ENCODE results near the gene KCNT1.

KCNT1 gene

GRCh38 chr9:135703726-135704125 is 1.7 kb downstream of the KCNT1 start:
- H3K4me3 ChIP-seq (ENCODE audit: low read depth, low read length), result no peak overlapping the region
- TF ChIP-seq, protein P1, sequence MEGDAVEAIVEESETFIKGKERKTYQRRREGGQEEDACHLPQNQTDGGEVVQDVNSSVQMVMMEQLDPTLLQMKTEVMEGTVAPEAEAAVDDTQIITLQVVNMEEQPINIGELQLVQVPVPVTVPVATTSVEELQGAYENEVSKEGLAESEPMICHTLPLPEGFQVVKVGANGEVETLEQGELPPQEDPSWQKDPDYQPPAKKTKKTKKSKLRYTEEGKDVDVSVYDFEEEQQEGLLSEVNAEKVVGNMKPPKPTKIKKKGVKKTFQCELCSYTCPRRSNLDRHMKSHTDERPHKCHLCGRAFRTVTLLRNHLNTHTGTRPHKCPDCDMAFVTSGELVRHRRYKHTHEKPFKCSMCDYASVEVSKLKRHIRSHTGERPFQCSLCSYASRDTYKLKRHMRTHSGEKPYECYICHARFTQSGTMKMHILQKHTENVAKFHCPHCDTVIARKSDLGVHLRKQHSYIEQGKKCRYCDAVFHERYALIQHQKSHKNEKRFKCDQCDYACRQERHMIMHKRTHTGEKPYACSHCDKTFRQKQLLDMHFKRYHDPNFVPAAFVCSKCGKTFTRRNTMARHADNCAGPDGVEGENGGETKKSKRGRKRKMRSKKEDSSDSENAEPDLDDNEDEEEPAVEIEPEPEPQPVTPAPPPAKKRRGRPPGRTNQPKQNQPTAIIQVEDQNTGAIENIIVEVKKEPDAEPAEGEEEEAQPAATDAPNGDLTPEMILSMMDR (IDR thresholded peaks at IDR 0.05; ENCODE audit: low read depth, low read length, missing control alignments), result no peak
- in situ Hi-C loops (cut with HindIII; ENCODE audit: low sequenced_read_pairs), result no loop called here

DNA sequence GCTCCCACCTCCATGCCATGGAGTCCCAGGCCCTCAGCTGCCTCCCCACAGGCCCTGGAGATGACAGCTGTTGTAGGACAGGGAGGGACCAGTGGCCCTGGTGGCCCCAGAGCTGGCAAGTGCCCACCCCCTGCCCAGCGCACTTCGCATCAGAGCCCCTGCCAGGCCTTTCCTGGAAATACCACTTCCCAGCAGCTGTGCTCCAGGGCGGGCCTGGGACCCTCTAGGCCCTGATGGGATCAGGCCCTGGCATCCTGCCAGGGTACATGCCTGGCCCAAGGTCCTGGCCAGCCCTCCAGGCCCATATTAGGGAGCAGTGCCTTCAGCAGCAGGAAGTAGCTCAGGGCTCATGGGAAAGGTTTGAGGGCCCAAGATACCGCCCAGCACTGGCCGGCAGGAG is 2.5 kb downstream of the KCNT1 start:
- no peak for DNase-seq (ENCODE audit: low read depth)
- TF ChIP-seq, protein P1 (IDR thresholded peaks at IDR 0.05; ENCODE audit: low read depth, low read length, missing control alignments), result no peak
- in situ Hi-C loops (cut with HindIII; ENCODE audit: low sequenced_read_pairs), result no loop called here

More at GRCh38 chr9:135703726-135704125, 1.7 kb downstream of the KCNT1 start:
- DNase-seq (ENCODE audit: low read depth), result no peak

GRCh38 chr9:135705376-135705775 is 3.4 kb downstream of the KCNT1 start:
- TF ChIP-seq, protein P1 (IDR thresholded peaks at IDR 0.05; ENCODE audit: low read depth, low read length, missing control alignments), result no peak
- DNase-seq (ENCODE audit: low read depth), result no peak
- in situ Hi-C loops (cut with HindIII; ENCODE audit: low sequenced_read_pairs), result no loop called here
- no peak overlapping the region for H3K4me3 ChIP-seq (ENCODE audit: low read depth, low read length)

More for the DNA sequence above, 2.5 kb downstream of the KCNT1 start:
- no peak overlapping the region for H3K4me3 ChIP-seq (ENCODE audit: low read depth, low read length)

GRCh38 chr9:135706288-135706687 is 4.3 kb downstream of the KCNT1 start:
- H3K4me3 ChIP-seq (ENCODE audit: low read depth, low read length), result no peak overlapping the region
- TF ChIP-seq, protein P1 (IDR thresholded peaks at IDR 0.05; ENCODE audit: low read depth, low read length, missing control alignments), result no peak
- no peak for DNase-seq (ENCODE audit: low read depth)
- in situ Hi-C loops (cut with HindIII; ENCODE audit: low sequenced_read_pairs), result no loop called here

DNA sequence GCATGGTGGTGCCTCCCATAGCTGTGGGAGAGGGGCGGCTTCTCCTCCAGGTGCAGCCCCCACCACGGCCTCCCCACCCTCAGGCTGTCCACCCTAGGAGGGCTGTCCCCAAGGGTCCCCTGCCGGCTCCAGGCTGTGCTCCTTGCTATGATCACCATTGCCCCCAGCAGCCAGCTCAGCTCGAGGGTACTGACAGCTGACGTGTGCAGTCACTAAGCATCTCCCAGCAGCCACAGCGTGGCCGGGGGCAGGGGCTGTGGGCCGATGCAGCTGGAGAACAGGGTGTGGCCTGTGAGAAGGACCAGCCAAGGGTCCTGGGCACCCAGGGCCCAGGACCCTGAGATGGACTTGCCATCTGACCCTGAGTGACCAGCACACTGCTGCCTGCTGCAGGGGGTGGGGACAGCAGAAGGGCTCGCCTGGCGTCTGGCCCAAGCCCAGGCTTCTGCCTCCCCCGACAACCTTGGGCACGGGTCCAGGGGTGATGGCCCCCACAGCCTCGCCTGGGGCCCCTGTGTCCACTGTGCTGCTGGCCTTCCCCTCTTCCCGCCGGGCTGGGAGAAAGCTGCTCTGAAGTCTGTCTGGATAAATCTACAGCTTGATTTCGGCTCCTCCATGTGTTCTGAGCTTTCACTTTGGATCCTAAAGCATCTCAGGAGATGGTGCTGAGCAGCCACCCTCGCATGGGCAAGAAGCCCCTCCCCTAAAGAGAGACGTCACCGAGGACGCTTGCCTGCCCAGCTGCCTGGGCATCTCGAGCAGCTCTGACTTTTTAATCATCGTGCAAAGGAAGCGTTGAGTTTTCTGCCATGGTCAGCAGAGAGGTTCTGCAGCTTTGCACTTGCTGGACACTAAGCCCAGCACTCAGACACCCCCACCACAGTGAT is 5.5 kb downstream of the KCNT1 start:
- TF ChIP-seq, protein P1 (IDR thresholded peaks at IDR 0.05; ENCODE audit: low read depth, low read length, missing control alignments), result no peak
- no peak overlapping the region for H3K4me3 ChIP-seq (ENCODE audit: low read depth, low read length)
- DNase-seq (ENCODE audit: low read depth), result no peak
- in situ Hi-C loops (cut with HindIII; ENCODE audit: low sequenced_read_pairs), result no loop called here

DNA sequence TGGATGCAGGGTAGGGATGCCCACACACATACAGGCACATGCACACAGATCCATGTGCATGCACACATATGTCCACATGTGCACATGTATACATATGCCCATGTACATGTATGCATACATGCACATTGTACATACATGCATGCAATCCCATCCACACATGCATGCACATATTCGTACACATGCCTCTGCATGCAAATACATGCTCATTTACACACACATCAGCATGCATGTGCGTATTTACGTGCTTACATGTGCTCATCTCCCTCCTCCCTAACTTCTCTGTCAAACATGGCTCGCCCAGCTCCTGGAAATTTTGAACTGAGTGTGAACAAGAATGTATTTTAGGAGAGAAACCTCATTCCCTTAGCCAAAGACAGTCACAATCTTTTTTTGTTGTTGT is 6.2 kb downstream of the KCNT1 start:
- TF ChIP-seq, protein P1 (IDR thresholded peaks at IDR 0.05; ENCODE audit: low read depth, low read length, missing control alignments), result no peak
- in situ Hi-C loops (cut with HindIII; ENCODE audit: low sequenced_read_pairs), result no loop called here

More for the DNA sequence above, 6.2 kb downstream of the KCNT1 start:
- no peak overlapping the region for H3K4me3 ChIP-seq (ENCODE audit: low read depth, low read length)
- no peak for DNase-seq (ENCODE audit: low read depth)

All from astrocyte of the cerebellum (primary cell).